Astrocyte of the spinal cord (primary cell): ENCODE measurements around the gene CPA5.

ENCODE experiments used
- DNase-seq: peaks from one replicate; pipeline ENCODE4 v3.0.0; 2011; ENCODE audit warnings: low read depth, low spot score
- H3K4me3 ChIP-seq: 2 replicates; pipeline ENCODE4 v1.5.1; 2011; ENCODE audit warnings: low read depth, mild to moderate bottlenecking, low read length, moderate library complexity
- CTCF ChIP-seq: IDR thresholded peaks from 2 replicates; pipeline ENCODE4 v1.5.1; 2012; ENCODE audit warnings: low read depth, mild to moderate bottlenecking, low read length, inconsistent platforms
- in situ Hi-C: cut with HindIII; loops from 2 replicates; pipeline ENCODE4 v1.10.0; 2017; ENCODE audit warnings: low sequenced_read_pairs

CPA5 gene

GRCh38 chr7:130387628-130388403 lies 43.2 kb downstream of the CPA5 start:
- no peak for TF ChIP-seq CTCF
- in situ Hi-C loops: no loop called here
- peak; percentile 96 for DNase-seq
- no peak overlapping the region for H3K4me3 ChIP-seq

DNA sequence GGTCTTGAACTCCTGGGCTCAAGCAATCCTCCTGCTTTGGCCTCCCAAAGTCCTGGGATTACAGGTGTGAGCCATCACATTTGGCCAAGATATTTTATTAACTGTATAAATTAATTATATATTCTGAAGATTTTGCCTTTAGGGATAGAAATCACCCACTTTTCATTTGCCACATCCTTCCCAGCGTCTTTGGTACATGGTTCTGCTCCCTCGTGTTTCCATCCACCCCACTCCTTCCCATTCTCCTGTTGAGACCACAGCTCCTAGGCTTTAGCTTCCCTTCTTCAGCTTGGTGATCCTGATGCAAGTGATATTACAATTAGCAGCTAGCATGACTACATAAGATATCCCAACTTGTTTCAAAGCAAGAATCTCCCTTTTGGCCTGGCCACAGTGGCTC lies 44.1 kb downstream of the CPA5 start:
- in situ Hi-C loops: no loop called here
- no peak for DNase-seq
- H3K4me3 ChIP-seq: no peak overlapping the region
- no peak for TF ChIP-seq CTCF

DNA sequence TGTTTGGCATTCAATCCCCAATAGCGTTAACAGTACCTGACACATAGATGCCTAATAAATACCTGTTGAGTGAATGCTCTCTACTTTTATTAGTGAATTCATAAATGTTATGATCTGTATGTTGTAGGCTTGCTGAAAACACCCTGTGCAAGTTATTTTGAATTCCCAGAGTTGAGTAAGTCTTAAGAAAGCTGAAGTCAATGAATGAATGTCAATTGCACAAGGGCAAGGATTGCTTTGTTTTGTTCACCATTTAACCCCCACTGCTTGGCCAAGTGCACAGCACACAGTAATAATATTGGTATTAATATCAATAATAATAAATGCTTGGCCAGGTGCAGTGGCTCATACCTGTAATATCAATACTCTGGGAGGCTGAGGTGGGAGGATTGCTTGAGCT lies 45.9 kb downstream of the CPA5 start:
- in situ Hi-C loops: no loop called here
- H3K4me3 ChIP-seq: no peak overlapping the region
- no peak for TF ChIP-seq CTCF
- no peak for DNase-seq

GRCh38 chr7:130393101-130393561 lies 48.5 kb downstream of the CPA5 start:
- no peak overlapping the region for H3K4me3 ChIP-seq
- in situ Hi-C loops: no loop called here
- TF ChIP-seq CTCF: no peak
- no peak for DNase-seq

- no peak for DNase-seq
These were observed 49.3 kb downstream of the CPA5 start for GRCh38 chr7:130393841-130394411.

More at GRCh38 chr7:130393841-130394411, 49.3 kb downstream of the CPA5 start:
- in situ Hi-C loops: no loop called here
- H3K4me3 ChIP-seq: no peak overlapping the region
- TF ChIP-seq CTCF: no peak
